ENCODE measurements around the gene ZFR2. TPM values are rescaled to one million over a fixed set of nuclear protein-coding genes. Genes with fewer than 3 reads are reported as not detected.
"Not testable (repeated sequence)": the region's sequence is repeated elsewhere in the genome, so short reads cannot be mapped to it uniquely, and the experiment has no call there.

The ZFR2 gene
- total RNA-seq, 2 experiments from 2014 or later: 0.23 to 0.51 TPM

DNA sequence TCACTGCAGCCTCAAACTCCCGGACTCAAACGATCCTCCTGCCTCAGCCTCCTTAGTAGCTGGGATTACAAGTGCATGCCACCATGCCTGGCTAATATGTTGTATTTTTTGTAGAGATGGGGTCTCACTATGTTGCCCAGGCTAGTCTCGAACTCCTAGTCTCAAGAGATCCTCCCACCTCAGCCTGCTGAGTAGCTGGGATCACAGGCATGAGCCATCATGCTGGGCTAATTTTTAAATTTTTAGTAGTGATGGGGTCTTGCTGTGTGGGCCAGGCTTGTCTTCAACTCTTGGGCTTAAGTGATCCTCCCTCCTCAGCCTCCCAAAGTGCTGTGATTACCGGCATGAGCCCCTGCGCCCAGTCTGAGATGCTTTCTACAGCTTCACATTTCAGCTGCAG, 26.9 kb upstream of the ZFR2 start:
- Mint-ChIP-seq H3K4me1 (no peaks in the 10 kb centered on the region), H3K27me3 (peaks cover 5% of the 10 kb centered on the region), H3K4me3 (no peak overlapping the region), H3K27ac (no peak overlapping the region), H3K36me3 (ENCODE audit: low read depth) (peaks cover 2% of the 10 kb centered on the region), H3K9me3 (ENCODE audit: low read depth) (peaks cover 3% of the 10 kb centered on the region)
- CTCF ChIA-PET: interaction anchor here (0.6 kb wide), 1 partner anchor 1334 kb away, joined by 3 read pairs; no protein-coding TSS in a partner anchor
- DNase-seq (no peak), ATAC-seq (no peak)
- POLR2A ChIA-PET: no interaction called here
- intact Hi-C loops (cut with DNase I, micrococcal nuclease): no loop called here

DNA sequence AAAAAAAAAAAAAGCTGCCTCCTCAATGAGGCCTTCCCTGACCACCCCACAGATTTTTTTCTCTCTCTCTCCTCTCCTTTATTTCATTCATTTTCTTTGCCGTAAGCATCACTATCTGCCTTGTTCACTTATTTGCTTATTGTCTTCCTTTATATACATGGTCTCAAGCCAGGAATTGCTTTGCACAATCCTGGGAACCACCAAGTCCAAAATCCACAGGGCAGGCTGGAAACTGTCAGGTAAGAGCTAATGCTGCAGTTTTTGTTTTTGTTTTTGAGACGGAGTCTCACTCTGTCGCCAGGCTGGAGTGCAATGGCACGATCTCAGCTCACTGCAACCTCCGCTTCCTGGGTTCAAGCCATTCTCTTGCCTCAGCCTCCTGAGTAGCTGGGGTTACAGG, 26.1 kb upstream of the ZFR2 start:
- POLR2A ChIA-PET: interaction anchor here (0.7 kb wide), 1 partner anchor 154 kb away, joined by 6 read pairs; no protein-coding TSS in a partner anchor
- H3K9me3 Mint-ChIP-seq (ENCODE audit: low read depth); CTCF ChIA-PET: not testable (repeated sequence)

DNA sequence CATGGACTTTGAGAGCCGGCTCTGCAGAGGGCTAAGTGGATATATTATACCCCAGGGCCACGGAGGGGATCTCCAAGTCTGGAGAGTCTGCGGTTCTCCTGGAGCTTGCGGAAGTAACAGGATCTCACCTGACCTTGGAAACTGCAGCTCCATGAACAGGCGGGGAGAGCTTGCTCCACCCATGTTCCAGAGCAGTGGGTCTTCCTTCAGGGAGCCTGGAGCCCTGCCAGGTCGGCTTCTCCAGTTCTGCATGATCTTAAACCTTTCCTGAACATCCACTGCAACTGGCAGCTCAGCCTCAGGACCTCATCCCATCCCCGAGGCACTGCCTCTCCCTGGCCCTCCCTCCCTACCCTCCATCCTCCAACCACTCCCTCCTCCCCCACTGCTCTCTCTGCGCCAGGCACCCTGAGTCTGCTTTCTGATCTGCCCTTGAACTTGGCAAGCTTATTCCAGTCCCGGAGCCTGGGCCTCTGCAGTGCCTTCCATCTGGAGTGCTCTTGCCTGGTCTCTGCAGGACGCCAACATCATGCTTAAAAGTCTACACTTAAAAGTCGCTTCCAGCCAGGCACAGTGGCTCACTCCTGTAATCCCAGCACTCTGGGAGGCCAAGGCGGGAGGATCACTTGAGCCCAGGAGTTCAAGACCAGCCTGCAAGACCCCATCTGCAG, 24.8 kb upstream of the ZFR2 start:
- Mint-ChIP-seq H3K36me3 (ENCODE audit: low read depth) (no peaks in the 10 kb centered on the region), H3K4me3 (no peak overlapping the region), H3K9me3 (ENCODE audit: low read depth) (no peaks in the 10 kb centered on the region), H3K27me3 (peaks cover 3% of the 10 kb centered on the region), H3K27ac (no peak overlapping the region), H3K4me1 (no peaks in the 10 kb centered on the region)
- ATAC-seq (no peak), DNase-seq (no peak)
- CTCF ChIA-PET: no interaction called here
- POLR2A ChIA-PET: no interaction called here
- intact Hi-C loops (cut with DNase I, micrococcal nuclease): no loop called here

More for the DNA sequence above, 26.1 kb upstream of the ZFR2 start:
- DNase-seq; H3K4me3 Mint-ChIP-seq; intact Hi-C loops (cut with DNase I, micrococcal nuclease); H3K4me1 Mint-ChIP-seq; H3K27me3 Mint-ChIP-seq; H3K36me3 Mint-ChIP-seq (ENCODE audit: low read depth); H3K27ac Mint-ChIP-seq; ATAC-seq: not testable (repeated sequence)

DNA sequence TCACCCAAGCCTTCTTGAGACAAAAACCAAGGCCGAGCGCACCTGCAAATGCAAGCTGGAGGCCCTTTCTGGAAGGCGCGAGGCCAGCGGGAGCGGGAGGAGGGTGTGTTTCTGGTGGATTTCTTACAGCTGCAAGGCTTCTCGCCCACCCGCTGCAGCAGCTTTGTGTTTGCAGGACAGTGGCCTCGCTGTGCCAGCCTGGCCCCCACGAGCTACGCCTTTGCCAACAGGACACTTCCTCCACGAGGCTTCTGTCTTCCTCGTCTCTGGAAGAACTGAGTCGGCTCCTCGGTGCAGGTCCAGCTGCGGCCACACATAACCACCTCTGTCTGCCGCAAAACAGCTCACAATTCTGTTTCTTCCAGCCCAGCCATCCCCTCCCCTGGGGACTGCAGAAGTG, 21.8 kb upstream of the ZFR2 start:
- peaks cover 2% of the 10 kb centered on the region for H3K27me3 Mint-ChIP-seq
- ChIA-PET POLR2A (no interaction called here), CTCF (interaction anchor here (1.5 kb wide), 1 partner anchor 10 kb away, joined by 3 read pairs; no protein-coding TSS in a partner anchor)
- DNase-seq (no peak), ATAC-seq (no peak)
- H3K36me3 Mint-ChIP-seq (ENCODE audit: low read depth): no peaks in the 10 kb centered on the region
- no peaks in the 10 kb centered on the region for H3K9me3 Mint-ChIP-seq (ENCODE audit: low read depth)
- no peak overlapping the region for H3K4me3 Mint-ChIP-seq
- H3K4me1 Mint-ChIP-seq: no peaks in the 10 kb centered on the region
- intact Hi-C loops (cut with DNase I, micrococcal nuclease): no loop called here
- H3K27ac Mint-ChIP-seq: no peak overlapping the region

DNA sequence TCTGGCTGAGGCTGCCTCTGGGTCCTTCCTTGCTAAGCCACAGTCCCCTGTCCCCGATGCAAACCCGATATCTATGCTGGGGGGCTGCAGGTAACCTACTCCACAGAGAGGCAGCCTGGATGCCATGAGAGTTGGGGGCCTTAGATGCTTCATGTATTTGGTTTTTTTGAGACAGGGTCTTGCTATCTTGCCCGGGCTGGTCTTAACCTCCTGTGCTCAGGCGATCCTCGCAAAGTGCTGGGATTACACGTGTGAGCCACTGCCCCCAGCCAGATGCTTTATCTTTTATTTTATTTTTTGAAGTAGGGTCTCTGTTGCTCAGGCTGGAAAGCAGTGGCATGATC, 13.2 kb upstream of the ZFR2 start:
- H3K27ac Mint-ChIP-seq: no peak overlapping the region
- no peaks in the 10 kb centered on the region for H3K9me3 Mint-ChIP-seq (ENCODE audit: low read depth)
- no peaks in the 10 kb centered on the region for H3K36me3 Mint-ChIP-seq (ENCODE audit: low read depth)
- ChIA-PET POLR2A (no interaction called here), CTCF (interaction anchor here (0.7 kb wide), 1 partner anchor 10 kb away, joined by 4 read pairs; no protein-coding TSS in a partner anchor)
- intact Hi-C loops (cut with DNase I, micrococcal nuclease): no loop called here
- H3K4me1 Mint-ChIP-seq: peaks cover 10% of the 10 kb centered on the region
- no peak overlapping the region for H3K4me3 Mint-ChIP-seq
- ATAC-seq (no peak), DNase-seq (no peak)
- H3K27me3 Mint-ChIP-seq: peaks cover 34% of the 10 kb centered on the region

DNA sequence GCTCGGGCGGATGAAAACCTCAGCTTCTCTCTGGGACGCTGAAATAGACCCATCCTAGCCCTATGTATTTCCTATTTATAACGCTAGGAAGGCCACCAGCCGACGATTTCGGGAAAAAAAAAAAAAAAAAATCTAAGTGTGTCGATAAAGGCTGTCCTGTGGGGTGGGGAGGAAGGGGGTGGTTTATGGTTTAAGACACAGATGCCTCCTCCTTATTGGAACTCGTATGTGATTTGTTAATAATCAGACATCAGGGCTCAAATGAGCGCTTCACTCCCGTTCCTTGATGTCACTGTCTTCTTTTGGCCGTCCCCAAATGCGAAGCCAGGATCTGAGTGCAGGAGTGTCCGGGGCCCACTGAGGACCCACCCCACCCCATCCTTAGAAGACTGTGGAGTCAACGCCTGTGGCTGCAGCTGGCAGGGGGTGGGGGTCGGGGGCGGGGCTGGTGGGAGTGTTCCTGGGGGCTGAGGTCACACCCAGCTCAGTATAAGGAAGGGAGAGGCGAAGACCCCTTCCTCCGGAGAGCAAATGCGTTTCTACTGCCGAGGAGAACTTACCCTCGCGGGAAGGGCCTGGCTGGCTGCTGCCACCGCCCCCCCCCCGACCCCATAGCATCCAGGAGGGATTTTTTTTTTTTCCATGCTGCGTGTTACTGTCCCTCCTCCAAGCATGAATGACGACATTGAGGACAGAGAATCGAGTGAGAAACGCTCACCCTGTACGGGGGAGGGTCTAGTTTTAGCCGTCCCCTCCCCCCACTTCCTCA, 12.6 kb upstream of the ZFR2 start:
- ChIA-PET CTCF (interaction anchor here (0.7 to 1.1 kb wide), 2 partner anchors 10 to 11 kb away, joined by 3 to 4 read pairs; no protein-coding TSS in a partner anchor), POLR2A (no interaction called here)
- Mint-ChIP-seq H3K4me1 (peaks cover 10% of the 10 kb centered on the region), H3K36me3 (ENCODE audit: low read depth) (no peaks in the 10 kb centered on the region), H3K27me3 (peaks cover 35% of the 10 kb centered on the region), H3K9me3 (ENCODE audit: low read depth) (no peaks in the 10 kb centered on the region), H3K27ac (no peak overlapping the region), H3K4me3 (no peak overlapping the region)
- intact Hi-C loops (cut with DNase I, micrococcal nuclease): no loop called here
- ATAC-seq (no peak), DNase-seq (no peak)

DNA sequence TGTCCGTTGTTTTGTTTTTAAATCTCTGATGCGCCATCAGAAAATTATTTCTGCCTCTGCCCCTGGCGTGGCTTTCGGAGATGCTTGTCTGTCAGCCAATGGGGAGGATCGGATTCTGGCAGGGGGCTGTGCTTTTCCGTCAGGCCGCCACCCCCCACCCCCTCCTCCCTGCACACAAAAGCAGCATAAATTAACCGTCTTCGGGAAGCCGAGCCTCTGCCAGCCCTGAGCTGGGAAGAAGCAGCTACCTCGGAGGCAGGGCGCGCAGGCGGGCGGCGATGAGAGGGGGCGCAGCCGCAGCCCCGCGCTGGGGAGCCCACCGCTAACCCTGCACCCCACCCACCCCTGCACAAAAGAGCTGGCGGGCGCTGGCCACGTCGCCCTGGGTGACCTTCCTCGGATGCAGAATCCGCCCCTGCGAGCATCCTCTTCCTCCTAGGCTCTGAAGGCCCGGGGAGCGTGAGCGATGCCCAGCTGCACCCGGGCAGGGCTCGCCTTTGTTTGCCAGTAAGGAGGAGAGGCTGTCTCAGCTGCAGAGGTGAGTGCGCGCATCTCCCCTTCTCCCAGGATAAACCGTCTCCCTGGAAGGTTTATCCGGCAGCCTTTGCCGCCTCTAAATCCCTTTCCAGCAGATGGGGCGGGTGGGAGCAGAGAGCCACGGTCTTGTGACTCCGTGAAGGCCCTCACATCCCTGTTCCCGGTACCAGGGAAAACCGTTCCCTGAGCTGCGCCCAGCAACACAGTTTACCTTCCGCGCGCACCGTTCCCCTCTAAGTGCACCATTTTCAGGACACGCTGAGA, 11.8 kb upstream of the ZFR2 start, which contains the start of gene ATCAY:
Gene ATCAY, plus strand, starts transcription at position 215 of the 801 bp plus-strand sequence. CDS start 5,083 bp downstream, outside the sequence.
- no peak within 1 kb of the TSS for H3K4me3 Mint-ChIP-seq
- H3K27ac Mint-ChIP-seq: no peak within 1 kb of the TSS
- no peaks in the 10 kb centered on the region for H3K9me3 Mint-ChIP-seq (ENCODE audit: low read depth)
- peaks cover 10% of the 10 kb centered on the region for H3K4me1 Mint-ChIP-seq
- ChIA-PET POLR2A (no interaction called here), CTCF (interaction anchor here (1.1 kb wide), 1 partner anchor 11 kb away, joined by 3 read pairs; no protein-coding TSS in a partner anchor)
- ATAC-seq: no peak
- DNase-seq: peak; percentile 10
- intact Hi-C loops (cut with DNase I, micrococcal nuclease): no loop called here
- H3K27me3 Mint-ChIP-seq: peaks cover 35% of the 10 kb centered on the region
- H3K36me3 Mint-ChIP-seq (ENCODE audit: low read depth): no peaks in the 10 kb centered on the region

DNA sequence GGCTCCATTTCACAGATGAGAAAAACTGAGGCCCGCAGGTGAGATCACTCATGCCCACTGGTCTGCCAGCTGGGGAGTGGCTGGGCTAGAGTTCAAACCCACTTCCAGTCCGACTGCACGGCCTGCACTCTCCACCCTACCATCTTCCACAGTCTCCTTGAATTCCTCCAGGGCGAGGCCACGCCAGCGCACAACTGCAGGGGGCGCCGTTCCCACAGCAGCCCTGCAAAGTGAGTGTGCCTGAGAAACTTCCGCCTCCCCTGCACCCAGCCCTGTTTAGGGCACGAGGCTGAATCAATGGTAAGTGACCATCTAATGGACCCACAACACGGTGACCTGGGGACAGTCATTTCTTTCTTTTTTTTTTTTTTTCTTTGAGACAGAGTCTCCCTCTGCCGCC, 10.8 kb upstream of the ZFR2 start:
- peaks cover 10% of the 10 kb centered on the region for H3K4me1 Mint-ChIP-seq
- H3K4me3 Mint-ChIP-seq: no peak overlapping the region
- H3K36me3 Mint-ChIP-seq (ENCODE audit: low read depth): no peaks in the 10 kb centered on the region
- H3K27ac Mint-ChIP-seq: no peak overlapping the region
- no peaks in the 10 kb centered on the region for H3K9me3 Mint-ChIP-seq (ENCODE audit: low read depth)
- intact Hi-C loops (cut with DNase I, micrococcal nuclease): loop anchor here in 1 of 2 experiments (10.0 kb wide), 1 partner anchor 635 kb away; no protein-coding TSS in a partner anchor
- ATAC-seq (no peak), DNase-seq (peak; percentile 24)
- H3K27me3 Mint-ChIP-seq: peaks cover 35% of the 10 kb centered on the region
- POLR2A ChIA-PET: no interaction called here
- CTCF ChIA-PET: no interaction called here

DNA sequence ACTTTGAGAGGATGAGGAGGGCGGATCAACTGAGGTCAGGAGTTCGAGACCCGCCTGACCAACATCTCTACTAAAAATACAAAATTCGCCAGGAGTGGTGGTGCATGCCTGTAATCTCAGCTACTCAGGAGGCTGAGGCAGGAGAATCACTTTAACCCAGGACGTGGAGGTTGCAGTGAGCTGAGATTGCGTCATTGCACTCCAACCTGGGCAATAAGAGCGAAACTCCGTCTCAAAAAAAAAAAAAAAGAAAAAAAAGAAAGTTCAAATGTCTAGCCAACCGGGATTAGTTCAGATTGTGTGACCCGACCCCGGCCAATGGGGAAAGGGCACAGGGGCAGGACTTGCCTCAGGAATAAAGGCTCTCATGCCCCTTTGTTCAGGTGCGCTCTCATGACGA, 5.9 kb upstream of the ZFR2 start:
- POLR2A ChIA-PET; DNase-seq; ATAC-seq; CTCF ChIA-PET; H3K4me1 Mint-ChIP-seq; H3K27ac Mint-ChIP-seq; H3K36me3 Mint-ChIP-seq (ENCODE audit: low read depth); H3K4me3 Mint-ChIP-seq; H3K9me3 Mint-ChIP-seq (ENCODE audit: low read depth): not testable (repeated sequence)
- H3K27me3 Mint-ChIP-seq: peaks cover 19% of the 10 kb centered on the region
- intact Hi-C loops (cut with DNase I, micrococcal nuclease): loop anchor here in 1 of 2 experiments (10.0 kb wide), 1 partner anchor 630 kb away; no protein-coding TSS in a partner anchor

DNA sequence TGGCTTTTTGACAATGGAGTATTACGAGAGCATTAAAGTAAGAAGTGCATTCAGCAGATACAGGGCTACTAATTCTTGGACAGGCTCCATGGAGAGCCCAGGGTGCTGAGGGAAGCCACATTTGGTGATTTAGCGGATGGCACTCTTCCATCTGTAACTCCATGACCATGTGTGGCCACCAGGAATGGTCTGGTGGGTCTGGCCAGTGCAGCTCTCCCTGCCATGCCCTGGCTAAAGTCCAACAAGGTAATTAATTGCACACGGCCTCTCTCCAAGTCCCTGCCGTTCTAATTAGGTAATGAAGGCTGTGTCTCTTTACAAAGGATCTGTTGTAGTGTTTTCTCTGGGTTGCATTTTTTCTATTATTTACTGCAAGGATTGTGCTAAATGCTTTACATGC, 4.3 kb upstream of the ZFR2 start:
- CTCF ChIA-PET: no interaction called here
- H3K36me3 Mint-ChIP-seq (ENCODE audit: low read depth): peaks cover 6% of the 10 kb centered on the region
- ATAC-seq (no peak), DNase-seq (no peak)
- peaks cover 9% of the 10 kb centered on the region for H3K4me1 Mint-ChIP-seq
- H3K9me3 Mint-ChIP-seq (ENCODE audit: low read depth): peaks cover 6% of the 10 kb centered on the region
- POLR2A ChIA-PET: no interaction called here
- intact Hi-C loops (cut with DNase I, micrococcal nuclease): loop anchor here in 1 of 2 experiments (10.0 kb wide), 1 partner anchor 628 kb away; no protein-coding TSS in a partner anchor
- no peak overlapping the region for H3K4me3 Mint-ChIP-seq
- peaks cover 24% of the 10 kb centered on the region for H3K27me3 Mint-ChIP-seq
- H3K27ac Mint-ChIP-seq: no peak overlapping the region

DNA sequence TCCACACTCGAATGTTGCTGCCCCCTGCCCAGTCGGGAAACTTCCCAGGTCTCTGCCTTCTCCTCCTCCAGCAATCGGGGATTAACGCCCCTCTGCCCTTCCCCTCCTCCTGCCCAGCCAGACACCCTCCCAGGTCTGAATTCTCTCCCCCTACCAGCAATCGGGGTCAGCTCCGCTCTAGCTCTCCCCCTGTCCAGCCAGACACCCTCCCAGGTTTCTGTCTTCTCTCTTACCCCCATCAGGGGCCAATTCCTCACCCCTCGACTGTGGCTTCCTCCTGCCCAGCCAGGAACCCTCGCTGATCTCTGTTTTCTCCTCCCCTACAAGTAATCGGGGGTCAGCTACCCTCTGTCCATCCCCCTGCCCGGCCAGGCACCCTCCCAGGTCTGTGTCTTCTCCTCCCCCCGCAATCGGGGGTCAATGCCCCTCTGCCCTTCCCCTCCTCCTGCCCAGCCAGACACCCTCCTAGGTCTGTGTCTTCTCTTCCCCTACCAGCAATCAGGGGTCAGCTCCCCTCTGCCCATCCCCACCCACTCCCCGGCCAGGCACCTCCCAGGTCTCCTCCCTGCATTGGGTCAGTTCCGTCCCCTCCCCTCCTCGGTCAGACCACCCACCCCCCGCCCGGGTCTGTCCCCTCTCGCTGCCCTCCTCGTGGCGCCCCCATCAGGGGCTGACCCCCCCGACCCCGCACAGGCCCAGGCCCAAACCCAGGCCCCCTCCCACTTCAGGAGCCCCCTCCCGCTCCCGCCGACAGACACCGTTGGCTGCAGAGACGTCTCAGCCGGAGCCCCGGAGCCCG, 668 bp downstream of the ZFR2 start:
- DNase-seq (no peak), ATAC-seq (no peak)
- ChIA-PET POLR2A (no interaction called here), CTCF (no interaction called here)
- H3K9me3 Mint-ChIP-seq (ENCODE audit: low read depth): peaks cover 6% of the 10 kb centered on the region
- H3K4me3 Mint-ChIP-seq: no peak overlapping the region
- H3K4me1 Mint-ChIP-seq: peaks cover 10% of the 10 kb centered on the region
- peaks cover 6% of the 10 kb centered on the region for H3K36me3 Mint-ChIP-seq (ENCODE audit: low read depth)
- H3K27me3 Mint-ChIP-seq: peaks cover 35% of the 10 kb centered on the region
- H3K27ac Mint-ChIP-seq: no peak overlapping the region
- intact Hi-C loops (cut with DNase I, micrococcal nuclease): no loop called here
